ENCODE results near the gene TOR1AIP1.

DNA sequence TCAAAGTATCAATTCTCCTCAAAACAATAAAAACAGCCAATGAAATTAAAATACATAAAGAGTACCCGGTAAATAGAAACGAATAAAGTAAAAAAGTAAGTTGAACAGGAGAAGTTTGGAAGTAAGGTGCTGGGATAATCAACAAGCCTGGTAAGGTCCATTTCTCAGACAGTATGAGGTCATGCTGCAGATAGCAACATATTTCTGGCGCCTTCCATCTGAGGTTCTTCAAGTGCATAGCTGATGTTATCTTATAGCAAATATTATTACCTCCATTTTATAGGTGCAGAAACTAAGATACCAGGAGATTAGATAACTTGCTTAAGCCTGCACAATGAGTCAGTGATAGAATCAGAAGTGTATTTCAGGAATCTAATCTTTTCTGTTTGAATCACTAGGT lies 48.8 kb downstream of the TOR1AIP1 start:
- TF ChIP-seq, protein P1, sequence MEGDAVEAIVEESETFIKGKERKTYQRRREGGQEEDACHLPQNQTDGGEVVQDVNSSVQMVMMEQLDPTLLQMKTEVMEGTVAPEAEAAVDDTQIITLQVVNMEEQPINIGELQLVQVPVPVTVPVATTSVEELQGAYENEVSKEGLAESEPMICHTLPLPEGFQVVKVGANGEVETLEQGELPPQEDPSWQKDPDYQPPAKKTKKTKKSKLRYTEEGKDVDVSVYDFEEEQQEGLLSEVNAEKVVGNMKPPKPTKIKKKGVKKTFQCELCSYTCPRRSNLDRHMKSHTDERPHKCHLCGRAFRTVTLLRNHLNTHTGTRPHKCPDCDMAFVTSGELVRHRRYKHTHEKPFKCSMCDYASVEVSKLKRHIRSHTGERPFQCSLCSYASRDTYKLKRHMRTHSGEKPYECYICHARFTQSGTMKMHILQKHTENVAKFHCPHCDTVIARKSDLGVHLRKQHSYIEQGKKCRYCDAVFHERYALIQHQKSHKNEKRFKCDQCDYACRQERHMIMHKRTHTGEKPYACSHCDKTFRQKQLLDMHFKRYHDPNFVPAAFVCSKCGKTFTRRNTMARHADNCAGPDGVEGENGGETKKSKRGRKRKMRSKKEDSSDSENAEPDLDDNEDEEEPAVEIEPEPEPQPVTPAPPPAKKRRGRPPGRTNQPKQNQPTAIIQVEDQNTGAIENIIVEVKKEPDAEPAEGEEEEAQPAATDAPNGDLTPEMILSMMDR (IDR thresholded peaks at IDR 0.05 in 4 of 5, conservative IDR thresholded peaks at IDR 0.05 in 1 of 5): no peak
- no peak for TF ChIP-seq POLR2A (IDR thresholded peaks at IDR 0.05)
